ENCODE measurements around the gene KRTAP5-6. TPM values are rescaled to one million over a fixed set of nuclear protein-coding genes. Genes with fewer than 3 reads are reported as not detected.

KRTAP5-6 gene
- polyA plus RNA-seq, 1 of the 3 experiments (the other 2 are of a cell fraction) = not detected

GRCh38 chr11:1744137-1744886 lies 47.3 kb downstream of the KRTAP5-6 start:
- 56% methylated on average over 15 of the region's 23 CpGs for WGBS (ENCODE audit: low lambda C conversion rate)
- H3K4me1 ChIP-seq (ENCODE audit: control insufficient read depth in 1 of 2, insufficient read depth in 2 of 2, low read depth in 1 of 2, low read length in 1 of 2) = peaks cover 0 to 52% of the 10 kb centered on the region in 2 experiments; a peak in 1 of 4 replicates
- POLR2A ChIA-PET = interaction anchor here (1.1 kb wide), 1 partner anchor 50 kb away, joined by 4 read pairs; no protein-coding TSS in a partner anchor
- H3K36me3 ChIP-seq (replicated peaks in 1 of 2; ENCODE audit: control insufficient read depth in 1 of 2, insufficient read depth in 2 of 2, low read length in 1 of 2) = no peaks in the 10 kb centered on the region
- no peaks in the 10 kb centered on the region for H3K9me2 ChIP-seq
- peak overlapping the region in 1 of 2 experiments; percentile 92; a peak in 2 of 4 replicates for H3K27ac ChIP-seq (ENCODE audit: low read depth in 2 of 2, low read length in 1 of 2)
- H3K9me3 ChIP-seq = no peaks in the 10 kb centered on the region
- no peaks in the 10 kb centered on the region for H4K20me1 ChIP-seq (ENCODE audit: insufficient read depth)
- peak; percentile 63 for DNase-seq
- CTCF ChIA-PET = interaction anchor here (0.5 to 2.6 kb wide), 14 partner anchors 18 to 407 kb away, joined by 3 to 26 read pairs (median 3); no protein-coding TSS in a partner anchor
- H3K79me2 ChIP-seq (ENCODE audit: insufficient read depth) = no peaks in the 10 kb centered on the region
- H3K4me2 ChIP-seq = no peak overlapping the region
- no peaks in the 10 kb centered on the region for H3K27me3 ChIP-seq (ENCODE audit: insufficient read depth)
- H3F3A ChIP-seq (replicated peaks; ENCODE audit: insufficient read depth) = peaks cover 7% of the 10 kb centered on the region
- H3K4me3 ChIP-seq (ENCODE audit: low read depth in 2 of 2, low read length in 1 of 2) = no peak overlapping the region
- H3K9ac ChIP-seq = no peak overlapping the region
- no peak overlapping the region for H2AFZ ChIP-seq (ENCODE audit: low read depth)
- no peak for TF ChIP-seq MXI1 (IDR thresholded peaks at IDR 0.05; ENCODE audit: low read depth, low read length)
- TF ChIP-seq RCOR1 (IDR thresholded peaks at IDR 0.05; ENCODE audit: low read length) = 0 out of 2 replicates have a peak, but pooled peaks have one; percentile 4
- TF ChIP-seq RFX5 (IDR thresholded peaks at IDR 0.05; ENCODE audit: low read length) = 0 out of 2 replicates have a peak, but pooled peaks have one; percentile 28
- TF ChIP-seq CHD2 (IDR thresholded peaks at IDR 0.05; ENCODE audit: low read length, partially characterized antibody) = no peak
- no peak for TF ChIP-seq RXRA (IDR thresholded peaks at IDR 0.05; ENCODE audit: borderline replicate concordance, low read depth)
- TF ChIP-seq POLR2AphosphoS5 (IDR thresholded peaks at IDR 0.05; ENCODE audit: low read depth, low read length) = no peak
- TF ChIP-seq TEAD4 (IDR thresholded peaks at IDR 0.05; ENCODE audit: borderline replicate concordance, insufficient read depth) = no peak

GRCh38 chr11:1744891-1745700 lies 48.1 kb downstream of the KRTAP5-6 start:
- ChIA-PET POLR2A (interaction anchor here (0.6 to 0.9 kb wide), 3 partner anchors 51 to 159 kb away, joined by 3 to 7 read pairs (median 3); no protein-coding TSS in a partner anchor), CTCF (interaction anchor here (0.5 to 2.6 kb wide), 11 partner anchors 21 to 407 kb away, joined by 3 to 26 read pairs (median 3); no protein-coding TSS in a partner anchor)
- H4K20me1 ChIP-seq (ENCODE audit: insufficient read depth) = no peaks in the 10 kb centered on the region
- H2AFZ ChIP-seq (ENCODE audit: low read depth) = no peak overlapping the region
- peak; percentile 74 for TF ChIP-seq CHD2 (IDR thresholded peaks at IDR 0.05; ENCODE audit: low read length, partially characterized antibody)
- no peak for TF ChIP-seq TEAD4 (IDR thresholded peaks at IDR 0.05; ENCODE audit: borderline replicate concordance, insufficient read depth)
- TF ChIP-seq EP300 (IDR thresholded peaks at IDR 0.05; ENCODE audit: borderline replicate concordance in 1 of 2, low read depth in 1 of 2, low read length in 1 of 2) = peak in 1 of 2 experiments; percentile 87; a peak in 2 of 4 replicates
- peak; percentile 54; the same call in 1 of the 2 replicates for TF ChIP-seq RCOR1 (IDR thresholded peaks at IDR 0.05; ENCODE audit: low read length)
- TF ChIP-seq FOXJ3 (CRISPR knock-in tag; IDR thresholded peaks at IDR 0.05) = peak; percentile 89
- TF ChIP-seq TAF1 (IDR thresholded peaks at IDR 0.05; ENCODE audit: borderline replicate concordance, low read depth, low read length) = no peak
- TF ChIP-seq, protein P1, sequence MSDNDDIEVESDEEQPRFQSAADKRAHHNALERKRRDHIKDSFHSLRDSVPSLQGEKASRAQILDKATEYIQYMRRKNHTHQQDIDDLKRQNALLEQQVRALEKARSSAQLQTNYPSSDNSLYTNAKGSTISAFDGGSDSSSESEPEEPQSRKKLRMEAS (IDR thresholded peaks at IDR 0.05; ENCODE audit: low read depth) = no peak
- TF ChIP-seq RAD21 (IDR thresholded peaks at IDR 0.05; ENCODE audit: low read length) = peak; percentile 17; the same call in 1 of the 2 replicates
- TF ChIP-seq ZBTB33 (IDR thresholded peaks at IDR 0.05; ENCODE audit: borderline replicate concordance, low read depth) = no peak
- peak; percentile 50; the same call in 1 of the 2 replicates for TF ChIP-seq MXI1 (IDR thresholded peaks at IDR 0.05; ENCODE audit: low read depth, low read length)
- H3K9me2 ChIP-seq = no peaks in the 10 kb centered on the region
- H3K9ac ChIP-seq = no peak overlapping the region
- H3K27me3 ChIP-seq (ENCODE audit: insufficient read depth) = no peaks in the 10 kb centered on the region
- no peaks in the 10 kb centered on the region for H3K9me3 ChIP-seq
- no peak overlapping the region for H3K4me3 ChIP-seq (ENCODE audit: low read depth in 2 of 2, low read length in 1 of 2)
- DNase-seq = peak; percentile 88
- H3K4me2 ChIP-seq = no peak overlapping the region
- H3K79me2 ChIP-seq (ENCODE audit: insufficient read depth) = no peaks in the 10 kb centered on the region
- H3K4me1 ChIP-seq (ENCODE audit: control insufficient read depth in 1 of 2, insufficient read depth in 2 of 2, low read depth in 1 of 2, low read length in 1 of 2) = peaks cover 0 to 60% of the 10 kb centered on the region in 2 experiments; a peak in 1 of 4 replicates
- H3K27ac ChIP-seq (ENCODE audit: low read depth in 2 of 2, low read length in 1 of 2) = peak overlapping the region in 1 of 2 experiments; percentile 92; a peak in 2 of 4 replicates
- no peaks in the 10 kb centered on the region for H3K36me3 ChIP-seq (replicated peaks in 1 of 2; ENCODE audit: control insufficient read depth in 1 of 2, insufficient read depth in 2 of 2, low read length in 1 of 2)
- H3F3A ChIP-seq (replicated peaks; ENCODE audit: insufficient read depth) = peaks cover 7% of the 10 kb centered on the region
- 43% methylated on average over 11 of the region's 18 CpGs for WGBS (ENCODE audit: low lambda C conversion rate)
